ENCODE results near the gene SPACA9. TPM values are rescaled to one million over a fixed set of nuclear protein-coding genes. Genes with fewer than 3 reads are reported as not detected.

The SPACA9 gene
- polyA plus RNA-seq, 3 donors: 0.28 to 0.95 (median 0.57) TPM

- Mint-ChIP-seq H3K27me3 (ENCODE audit: low read depth in 3 of 3) (peaks cover 1 to 9% (median 7%) of the 10 kb centered on the region in 3 donors), H3K4me3 (no peak overlapping the region), H3K9me3 (peaks cover 0 to 8% (median 5%) of the 10 kb centered on the region in 7 donors), H3K36me3 (peaks cover 39 to 48% of the 10 kb centered on the region in 2 donors), H3K27ac (no peak overlapping the region), H3K4me1 (peaks cover 4% of the 10 kb centered on the region)
- H3K4me1 ChIP-seq (ENCODE audit: control insufficient read depth in 1 of 2, insufficient read depth in 2 of 2, low read length in 2 of 2): peaks cover 0 to 2% of the 10 kb centered on the region in 2 donors
- intact Hi-C loops (cut with micrococcal nuclease): no loop called here
- H3K79me2 ChIP-seq (ENCODE audit: insufficient read depth, low read length): no peaks in the 10 kb centered on the region
- H3K9me3 ChIP-seq (replicated peaks in 1 of 2; ENCODE audit: control insufficient read depth in 1 of 2, insufficient read depth in 1 of 2, low read length in 2 of 2): no peaks in the 10 kb centered on the region
- 93% methylated on average over 4 of the region's 9 CpGs for WGBS (ENCODE audit: insufficient coverage)
- peaks cover 24 to 55% of the 10 kb centered on the region in 2 donors for H3K36me3 ChIP-seq (replicated peaks in 1 of 2; ENCODE audit: control insufficient read depth in 1 of 2, insufficient read depth in 2 of 2, low read length in 2 of 2)
- no peak overlapping the region for H3K9ac ChIP-seq (ENCODE audit: insufficient read depth, low read length, poor library complexity, severe bottlenecking)
- H3K27ac ChIP-seq (ENCODE audit: low read depth in 1 of 2, low read length in 2 of 2): no peak overlapping the region
- H4K20me1 ChIP-seq (ENCODE audit: insufficient read depth, low read length): no peaks in the 10 kb centered on the region
- TF ChIP-seq CTCF (IDR thresholded peaks at IDR 0.05): no peak
- no peak overlapping the region for H3K4me2 ChIP-seq (replicated peaks; ENCODE audit: extremely low read depth, low read length, poor library complexity, severe bottlenecking)
- H3K4me3 ChIP-seq (replicated peaks in 1 of 3; ENCODE audit: low read depth in 2 of 3, low read length in 3 of 3): no peak overlapping the region
- no peak overlapping the region for H2AFZ ChIP-seq (ENCODE audit: insufficient read depth, low read depth, low read length, poor library complexity, severe bottlenecking)
- DNase-seq: no peak
- no peaks in the 10 kb centered on the region for H3K27me3 ChIP-seq (ENCODE audit: control insufficient read depth in 2 of 2, insufficient read depth in 2 of 2, low read length in 2 of 2)
Measured at GRCh38 chr9:132892400-132892799, 13.7 kb downstream of the SPACA9 start.

- H3K9me3 Mint-ChIP-seq: no peaks in the 10 kb centered on the region
Measured at GRCh38 chr9:132894346-132894745, 15.6 kb downstream of the SPACA9 start.

More at GRCh38 chr9:132894346-132894745, 15.6 kb downstream of the SPACA9 start:
- TF ChIP-seq CTCF (IDR thresholded peaks at IDR 0.05): no peak
- no peak overlapping the region for H3K4me3 Mint-ChIP-seq
- WGBS (ENCODE audit: insufficient coverage): no CpG with 5 or more reads among the region's 5 CpGs
- Histone ChIP-seq H3K4me3 (replicated peaks in 1 of 3; ENCODE audit: low read depth in 2 of 3, low read length in 3 of 3) (no peak overlapping the region), H2AFZ (ENCODE audit: insufficient read depth, low read depth, low read length, poor library complexity, severe bottlenecking) (no peak overlapping the region), H3K4me2 (replicated peaks; ENCODE audit: extremely low read depth, low read length, poor library complexity, severe bottlenecking) (no peak overlapping the region), H3K79me2 (ENCODE audit: insufficient read depth, low read length) (no peaks in the 10 kb centered on the region), H4K20me1 (ENCODE audit: insufficient read depth, low read length) (no peaks in the 10 kb centered on the region), H3K27ac (ENCODE audit: low read depth in 1 of 2, low read length in 2 of 2) (no peak overlapping the region), H3K9ac (ENCODE audit: insufficient read depth, low read length, poor library complexity, severe bottlenecking) (no peak overlapping the region), H3K4me1 (ENCODE audit: control insufficient read depth in 1 of 2, insufficient read depth in 2 of 2, low read length in 2 of 2) (peaks cover 0 to 2% of the 10 kb centered on the region in 2 donors), H3K9me3 (replicated peaks in 1 of 2; ENCODE audit: control insufficient read depth in 1 of 2, insufficient read depth in 1 of 2, low read length in 2 of 2) (no peaks in the 10 kb centered on the region), H3K36me3 (replicated peaks in 1 of 2; ENCODE audit: control insufficient read depth in 1 of 2, insufficient read depth in 2 of 2, low read length in 2 of 2) (peaks cover 27 to 74% of the 10 kb centered on the region in 2 donors), H3K27me3 (ENCODE audit: control insufficient read depth in 2 of 2, insufficient read depth in 2 of 2, low read length in 2 of 2) (no peaks in the 10 kb centered on the region)
- H3K4me1 Mint-ChIP-seq: peaks cover 4% of the 10 kb centered on the region
- DNase-seq: no peak
- intact Hi-C loops (cut with micrococcal nuclease): no loop called here
- H3K27me3 Mint-ChIP-seq (ENCODE audit: low read depth in 3 of 3): peaks cover 0 to 1% (median 1%) of the 10 kb centered on the region in 3 donors
- no peak overlapping the region for H3K27ac Mint-ChIP-seq
- H3K36me3 Mint-ChIP-seq: peaks cover 57 to 65% of the 10 kb centered on the region in 2 donors
